K562 (cell line): ENCODE data around the gene METAP1D. TPM values are rescaled to one million over a fixed set of nuclear protein-coding genes. Genes with fewer than 3 reads are reported as not detected.

Experiments
- ADNP ChIP-seq: fragments of 200-800 bp; sonication (Bioruptor generic); IDR thresholded peaks from 2 replicates; pipeline ENCODE4 v1.6.1; 2016; ENCODE audit warnings: missing genetic modification characterization, missing compliant biosample characterization
- ETV5 ChIP-seq: sonication (generic); formaldehyde crosslinking; IDR thresholded peaks from 2 replicates; pipeline ENCODE4 v1.4.0; 2020; ENCODE audit warnings: low read depth, mild to moderate bottlenecking, missing genetic modification reagents
- EWSR1 ChIP-seq: fragments of 450-650 bp; IDR thresholded peaks from 2 replicates; pipeline ENCODE4 v1.6.1; 2018; ENCODE audit warnings: borderline replicate concordance, mild to moderate bottlenecking, low read depth, moderate library complexity; ENCODE audit not compliant: partially characterized antibody
- FOXM1 ChIP-seq, 2 experiments: fragments of 450-650 bp in 1 of 2; sonication (generic) in 1 of 2; formaldehyde crosslinking in 1 of 2; IDR thresholded peaks; 2 replicates each; pipeline versions ENCODE4 v1.6.1 to v1.9.0; 2017 to 2022; ENCODE audit warnings: low read depth in 2 of 2, mild to moderate bottlenecking in 2 of 2, missing genetic modification reagents in 1 of 2, moderate library complexity in 1 of 2
- GTF3C2 ChIP-seq: IDR thresholded peaks from 3 replicates; pipeline ENCODE4 v1.6.1; 2011; ENCODE audit warnings: borderline replicate concordance, mild to moderate bottlenecking, moderate library complexity; ENCODE audit not compliant: insufficient read length; ENCODE audit errors: extremely low read depth
- L3MBTL2 ChIP-seq: fragments of 450-650 bp; IDR thresholded peaks from 2 replicates; pipeline ENCODE4 v1.6.1; 2016; ENCODE audit warnings: mild to moderate bottlenecking, moderate library complexity
- MTA3 ChIP-seq: fragments of 450-650 bp; formaldehyde crosslinking; IDR thresholded peaks from 2 replicates; pipeline ENCODE4 v1.6.1; 2017; ENCODE audit warnings: mild to moderate bottlenecking, borderline replicate concordance
- MXD1 ChIP-seq: fragments of 250-450 bp; sonication (Bioruptor Pico); IDR thresholded peaks from 2 replicates; pipeline ENCODE4 v1.8.0; 2021; ENCODE audit warnings: borderline replicate concordance, mild to moderate bottlenecking, moderate library complexity; ENCODE audit not compliant: poor library complexity, severe bottlenecking
- RHOXF2B ChIP-seq: fragments of 250-450 bp; sonication (Bioruptor Pico); conservative IDR thresholded peaks from 2 replicates; pipeline ENCODE4 v1.5.1; 2021
- SMARCC2 ChIP-seq: fragments of 450-650 bp; IDR thresholded peaks from 2 replicates; pipeline ENCODE4 v1.6.1; 2017; ENCODE audit warnings: antibody characterized with exemption, moderate library complexity, mild to moderate bottlenecking, low read depth
- ZBTB1 ChIP-seq: sonication (generic); formaldehyde crosslinking; IDR thresholded peaks from 2 replicates; pipeline ENCODE4 v1.8.1; 2023; ENCODE audit warnings: missing genetic modification reagents, low read depth, mild to moderate bottlenecking, borderline replicate concordance
- polyA plus RNA-seq, 8 experiments: library from polyadenylated mRNA; depleted of rRNA in 4 of 8; stranded (reverse) in 5 of 8; unstranded in 3 of 8; fragments of >200 nt; fragmentation: Nextera tagmentation in 2 of 8; fragmentation: Illumina TruSeq in 1 of 8; extraction: Ambion mirVana in 2 of 8; extraction: Trizol in 1 of 8; gene quantifications; 2 replicates each; pipeline versions ENCODE4 v1.2.1 to v1.2.3, GENCODE V29; 2011 to 2014; ENCODE audit warnings: inconsistent platforms in 1 of 8, missing spikeins in 1 of 8
- total RNA-seq, 7 experiments: library from RNA; depleted of rRNA in 6 of 7; stranded (reverse); fragments of >200 nt in 6 of 7; fragmentation: Illumina TruSeq in 2 of 7; extraction: Trizol in 2 of 7; gene quantifications; 2 replicates each; pipeline versions ENCODE4 v1.2.1 to v1.2.3, GENCODE V29; 2011 to 2021; ENCODE audit warnings: low replicate concordance in 1 of 7

Gene METAP1D
- total and polyA plus RNA-seq, 9 of the 15 experiments (the other 6 are each of a cell fraction or from before 2014, with no cell fraction given), result 8.0 to 23.4 (median 15.7) TPM

GRCh38 chr2:172098650-172099471, 99.1 kb downstream of the METAP1D start (continued):
- TF ChIP-seq MXD1 (CRISPR knock-in tag) (no peak), SMARCC2 (no peak), FOXM1 (IDR thresholded peaks at IDR 0.05; ENCODE audit: low read depth) (no peak), FOXM1 (CRISPR knock-in tag; IDR thresholded peaks at IDR 0.05; ENCODE audit: low read depth) (peak; percentile 91), ETV5 (CRISPR knock-in tag) (peak; percentile 78; the same call in 1 of the 2 replicates), ZBTB1 (CRISPR knock-in tag) (no peak; the same call in 1 of the 2 replicates), ADNP (tag) (no peak), L3MBTL2 (peak; percentile 95), EWSR1 (no peak), GTF3C2 (no peak), RHOXF2B (CRISPR knock-in tag) (no peak), MTA3 (peak; percentile 95)
